ENCODE results near the gene CFTR.
"Not testable (repeated sequence)": the region's sequence is repeated elsewhere in the genome, so short reads cannot be mapped to it uniquely, and the experiment has no call there.

The CFTR gene

DNA sequence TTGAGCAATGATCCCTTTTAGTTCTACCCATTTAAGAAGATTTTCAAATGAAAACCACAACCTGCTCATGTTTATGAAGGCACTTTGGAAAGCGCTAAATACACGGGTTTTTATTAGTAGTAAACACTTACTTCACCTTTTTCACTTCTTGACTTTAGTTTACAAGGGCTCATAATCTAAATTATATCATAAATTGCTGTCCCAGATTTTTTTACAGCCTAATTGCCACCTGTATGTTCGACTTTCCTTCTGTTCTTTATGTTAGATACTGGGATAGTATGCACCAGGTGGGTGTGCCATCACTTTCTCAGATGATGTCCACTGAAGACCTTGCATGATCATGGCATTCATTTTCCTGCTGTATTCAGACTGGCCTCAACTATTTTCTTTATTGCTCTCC, 22.5 kb downstream of the CFTR start:
- DNase-seq = no peak

- no peak for DNase-seq
These were observed 25.4 kb downstream of the CFTR start for GRCh38 chr7:117505238-117505637.

DNA sequence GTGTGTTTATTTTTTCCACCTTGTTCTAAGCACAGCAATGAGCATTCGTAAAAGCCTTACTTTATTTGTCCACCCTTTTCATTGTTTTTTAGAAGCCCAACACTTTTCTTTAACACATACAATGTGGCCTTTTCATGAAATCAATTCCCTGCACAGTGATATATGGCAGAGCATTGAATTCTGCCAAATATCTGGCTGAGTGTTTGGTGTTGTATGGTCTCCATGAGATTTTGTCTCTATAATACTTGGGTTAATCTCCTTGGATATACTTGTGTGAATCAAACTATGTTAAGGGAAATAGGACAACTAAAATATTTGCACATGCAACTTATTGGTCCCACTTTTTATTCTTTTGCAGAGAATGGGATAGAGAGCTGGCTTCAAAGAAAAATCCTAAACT, 28.9 kb downstream of the CFTR start:
- no peak for DNase-seq

GRCh38 chr7:117517194-117517593, 37.4 kb downstream of the CFTR start:
- not testable (repeated sequence) for DNase-seq

- DNase-seq = no peak
These were observed 50.6 kb downstream of the CFTR start for GRCh38 chr7:117530390-117530789.

DNA sequence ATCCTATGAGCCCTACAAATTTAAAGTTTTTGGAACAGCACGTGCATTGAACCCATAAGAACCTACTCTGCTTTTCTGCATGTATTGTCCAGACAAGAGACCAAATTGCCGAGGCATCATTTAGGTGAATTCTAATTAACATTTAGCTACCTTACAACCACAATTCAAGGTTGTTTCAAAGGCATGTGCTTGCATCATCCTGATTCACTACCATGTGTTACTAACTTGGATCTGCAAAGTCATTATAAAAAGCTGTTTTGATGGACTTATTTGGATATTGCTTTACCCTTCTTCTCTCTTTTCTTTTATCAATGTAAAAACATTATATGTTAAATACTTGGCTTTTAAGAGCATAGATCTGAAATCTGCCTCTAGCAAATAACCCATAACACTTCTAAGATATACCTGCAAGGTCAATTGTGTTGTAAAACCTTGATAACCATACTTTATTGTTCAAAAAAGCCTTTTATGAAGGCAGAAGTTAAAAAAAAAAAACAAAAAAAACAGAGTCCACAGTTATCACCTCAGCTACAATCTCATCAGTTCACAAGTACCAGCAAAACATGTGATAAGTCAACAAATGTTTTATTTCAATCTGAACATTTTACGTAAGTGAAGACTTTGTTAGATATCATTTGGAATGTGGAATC, 51.9 kb downstream of the CFTR start:
- DNase-seq = no peak

GRCh38 chr7:117538053-117538452, 58.2 kb downstream of the CFTR start:
- no peak for DNase-seq

- no peak for DNase-seq
These were observed 64.2 kb downstream of the CFTR start for GRCh38 chr7:117544061-117544460.

GRCh38 chr7:117548035-117548434, 68.2 kb downstream of the CFTR start:
- no peak for DNase-seq

GRCh38 chr7:117550625-117551024, 70.8 kb downstream of the CFTR start:
- DNase-seq = no peak

- DNase-seq = no peak
These were observed 72.8 kb downstream of the CFTR start for GRCh38 chr7:117552660-117553059.

GRCh38 chr7:117555260-117555659, 75.4 kb downstream of the CFTR start:
- no peak for DNase-seq

DNA sequence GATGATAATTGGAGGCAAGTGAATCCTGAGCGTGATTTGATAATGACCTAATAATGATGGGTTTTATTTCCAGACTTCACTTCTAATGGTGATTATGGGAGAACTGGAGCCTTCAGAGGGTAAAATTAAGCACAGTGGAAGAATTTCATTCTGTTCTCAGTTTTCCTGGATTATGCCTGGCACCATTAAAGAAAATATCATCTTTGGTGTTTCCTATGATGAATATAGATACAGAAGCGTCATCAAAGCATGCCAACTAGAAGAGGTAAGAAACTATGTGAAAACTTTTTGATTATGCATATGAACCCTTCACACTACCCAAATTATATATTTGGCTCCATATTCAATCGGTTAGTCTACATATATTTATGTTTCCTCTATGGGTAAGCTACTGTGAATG, 79.6 kb downstream of the CFTR start:
- no peak for DNase-seq

- no peak for DNase-seq
These were observed 80.2 kb downstream of the CFTR start for GRCh38 chr7:117560030-117560429.

DNA sequence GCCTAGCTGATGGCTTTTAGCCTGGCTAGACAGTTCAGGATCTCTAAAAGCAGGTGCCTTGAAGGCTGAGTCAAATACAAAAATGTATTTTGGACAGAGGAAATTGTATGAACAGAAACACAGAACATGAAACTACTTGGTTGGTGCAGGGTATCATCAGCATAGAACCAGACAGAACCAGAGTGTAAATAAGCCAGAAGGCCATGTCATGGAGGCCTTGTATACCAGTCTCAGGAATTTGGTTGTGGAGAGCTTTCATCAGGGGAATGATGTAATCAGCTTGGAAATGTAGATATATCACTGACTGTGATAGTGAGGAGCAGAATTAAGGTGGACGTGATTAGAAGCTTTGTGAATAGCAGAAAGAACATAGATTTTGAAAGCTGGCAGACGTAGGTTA, 82.9 kb downstream of the CFTR start:
- no peak for DNase-seq

DNA sequence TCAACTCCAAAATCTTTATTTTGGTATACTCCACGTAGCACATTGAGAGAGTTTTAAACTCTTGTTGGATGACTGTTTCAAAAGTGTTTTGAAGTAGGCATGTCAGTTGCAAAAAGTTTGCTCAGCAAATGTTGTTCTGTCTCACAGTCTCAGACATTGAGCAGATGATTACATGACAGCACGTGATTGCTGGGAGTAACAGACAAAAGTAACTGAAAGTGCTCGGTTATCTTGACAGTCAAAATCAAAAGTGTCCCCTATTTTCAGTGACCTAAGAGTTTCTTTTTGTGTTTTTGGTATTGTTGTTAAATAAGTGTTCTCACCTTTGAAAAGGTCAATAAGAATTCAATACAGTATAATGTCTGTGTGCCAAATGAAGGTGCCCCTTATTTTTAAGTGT, 84.3 kb downstream of the CFTR start:
- no peak for DNase-seq

DNA sequence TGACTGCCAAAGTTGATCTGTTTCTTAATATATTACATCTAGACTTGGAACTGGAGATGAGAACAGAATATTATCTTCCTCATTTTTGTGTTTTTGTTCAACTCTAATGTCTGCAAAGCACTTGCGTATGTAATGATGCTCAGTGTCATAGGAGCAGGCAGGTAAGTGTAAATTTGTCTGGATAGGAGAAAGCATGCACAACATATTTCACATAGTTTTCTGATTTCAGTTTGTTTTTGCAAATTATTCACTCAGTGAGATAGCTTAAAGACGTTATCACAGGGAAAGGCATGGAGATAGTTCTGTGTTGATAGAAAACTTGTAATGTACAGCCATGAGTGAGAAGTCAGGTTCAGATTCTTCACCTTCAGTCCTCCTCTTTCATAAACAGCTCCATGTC, 84.8 kb downstream of the CFTR start:
- DNase-seq = no peak

DNA sequence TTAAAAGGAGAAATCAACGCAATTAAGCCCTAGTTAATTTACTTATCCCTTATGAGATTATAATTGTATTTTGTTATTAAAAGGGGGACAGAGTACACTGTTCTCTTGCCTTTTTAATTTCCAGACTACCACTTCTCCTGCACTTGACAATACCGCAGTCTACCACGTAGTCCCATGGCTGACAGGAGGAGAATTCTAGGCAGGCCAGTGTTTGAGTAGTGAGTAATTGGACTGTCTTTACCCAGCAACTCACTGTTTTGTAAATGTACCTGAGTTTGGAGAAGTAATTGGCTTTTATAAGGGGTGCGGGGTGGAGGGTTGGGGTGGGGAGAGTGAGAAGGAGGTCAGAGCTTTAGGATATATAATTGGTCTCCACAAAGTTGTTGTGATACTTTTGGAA, 85.4 kb downstream of the CFTR start:
- DNase-seq = no peak

DNA sequence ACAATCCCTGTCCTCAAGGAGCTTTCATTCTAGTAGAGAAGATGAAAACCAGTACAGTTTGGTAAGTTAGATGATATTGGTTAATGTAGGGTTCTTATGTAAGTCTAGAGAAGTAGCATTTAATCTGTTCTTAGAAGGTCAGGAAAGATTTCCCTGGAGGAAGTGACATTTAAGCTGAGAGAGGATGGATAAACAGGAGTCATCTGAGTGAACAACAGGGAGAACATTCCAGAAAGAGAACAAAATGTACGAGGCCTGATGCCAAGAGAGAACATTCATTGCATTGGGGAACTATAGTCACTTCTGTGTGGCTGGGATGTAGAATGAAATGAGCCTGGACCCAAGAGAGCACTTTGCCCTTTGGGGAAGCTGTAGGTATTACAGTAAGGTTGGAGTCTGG, 88.0 kb downstream of the CFTR start:
- no peak for DNase-seq

- no peak for DNase-seq
These were observed 93.2 kb downstream of the CFTR start for GRCh38 chr7:117572856-117573620.

DNA sequence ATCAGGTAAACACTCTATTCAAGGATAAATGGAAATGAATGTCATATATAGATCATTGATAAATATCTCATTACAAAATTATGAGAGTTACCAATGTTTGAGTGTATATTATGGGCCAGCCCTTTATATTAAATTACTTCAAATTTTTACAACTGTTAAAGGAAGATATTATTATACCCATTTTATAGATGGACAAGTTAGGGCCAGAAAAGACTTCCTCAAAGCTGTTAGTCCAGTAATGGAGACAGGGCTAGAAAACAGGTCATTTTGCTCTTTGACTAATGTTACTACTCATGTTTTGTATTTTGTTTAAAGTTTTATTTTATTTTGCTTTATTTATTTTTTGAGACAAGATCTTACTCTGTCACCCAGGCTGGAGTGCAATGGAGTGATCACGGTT, 101.6 kb downstream of the CFTR start:
- DNase-seq = no peak

DNA sequence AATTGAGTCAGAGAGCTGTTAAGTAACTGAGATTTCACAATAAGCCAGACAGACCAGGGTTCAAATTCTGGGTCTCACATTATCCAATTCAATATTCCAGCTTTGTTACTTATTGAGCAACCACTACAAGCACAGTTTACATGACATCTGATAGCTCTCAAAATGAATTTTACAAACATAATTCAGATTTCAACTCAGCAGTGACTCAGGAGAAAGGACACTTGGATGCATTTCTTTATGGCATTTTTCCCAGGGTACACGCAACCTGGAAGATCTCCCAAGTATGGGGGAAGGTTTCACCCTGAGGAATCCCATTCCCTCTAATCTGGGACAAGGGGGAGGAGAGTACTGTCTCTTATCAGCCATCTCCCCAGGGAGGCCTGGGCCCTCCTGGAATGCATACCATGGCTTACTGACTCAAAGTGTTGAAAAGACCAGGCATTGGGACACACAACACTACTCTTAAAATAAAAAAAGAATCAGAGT, 102.4 kb downstream of the CFTR start:
- DNase-seq = no peak

GRCh38 chr7:117587931-117588330, 108.1 kb downstream of the CFTR start:
- no peak for DNase-seq

DNA sequence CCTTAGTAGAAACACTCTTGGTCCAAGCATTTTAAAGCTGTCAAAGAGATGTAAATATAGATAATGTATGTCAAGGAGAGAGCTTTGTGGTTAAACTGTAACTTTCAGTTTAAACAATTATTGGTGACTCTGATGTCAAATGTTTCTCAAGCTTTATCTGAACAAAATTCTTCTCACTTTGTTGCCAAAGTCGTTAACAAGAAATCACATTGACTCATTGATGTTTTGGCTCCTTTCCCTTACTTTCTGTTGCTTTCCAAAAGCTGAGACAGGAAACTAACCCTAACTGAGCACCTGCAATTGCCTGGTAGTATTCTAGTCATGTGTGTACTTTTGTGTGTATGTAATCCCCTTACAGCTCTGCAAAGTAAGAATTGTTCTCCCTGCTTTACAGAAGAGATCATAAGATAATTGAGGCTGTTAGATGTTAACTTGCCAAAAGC, 108.5 kb downstream of the CFTR start:
- no peak for DNase-seq

- DNase-seq = no peak
These were observed 110.4 kb downstream of the CFTR start for GRCh38 chr7:117590191-117590590.

All from central memory CD4-positive, alpha-beta T cell (primary cell).